ENCODE measurements around the gene C17orf75.

DNA sequence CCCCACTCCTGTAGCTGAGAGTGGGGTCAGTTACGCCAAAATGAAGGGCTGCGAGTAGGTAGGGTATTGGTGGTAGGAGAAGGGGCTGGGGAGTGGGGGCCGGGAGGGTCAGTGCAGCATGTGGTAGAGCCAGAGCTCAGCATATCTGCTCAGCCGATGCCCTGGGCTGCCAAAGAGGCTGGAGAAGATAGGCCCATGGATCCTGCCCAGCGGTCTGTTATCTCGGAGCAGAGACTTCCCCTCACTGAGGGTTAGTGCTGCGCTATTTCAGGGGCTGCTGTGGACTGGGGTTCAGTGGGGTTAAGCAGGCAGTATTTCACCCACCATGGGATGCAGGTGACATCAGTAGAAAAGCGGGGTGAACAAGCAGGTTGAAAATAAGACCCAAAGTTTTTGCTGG, 56.7 kb downstream of the C17orf75 start:
- TF ChIP-seq, protein P1, sequence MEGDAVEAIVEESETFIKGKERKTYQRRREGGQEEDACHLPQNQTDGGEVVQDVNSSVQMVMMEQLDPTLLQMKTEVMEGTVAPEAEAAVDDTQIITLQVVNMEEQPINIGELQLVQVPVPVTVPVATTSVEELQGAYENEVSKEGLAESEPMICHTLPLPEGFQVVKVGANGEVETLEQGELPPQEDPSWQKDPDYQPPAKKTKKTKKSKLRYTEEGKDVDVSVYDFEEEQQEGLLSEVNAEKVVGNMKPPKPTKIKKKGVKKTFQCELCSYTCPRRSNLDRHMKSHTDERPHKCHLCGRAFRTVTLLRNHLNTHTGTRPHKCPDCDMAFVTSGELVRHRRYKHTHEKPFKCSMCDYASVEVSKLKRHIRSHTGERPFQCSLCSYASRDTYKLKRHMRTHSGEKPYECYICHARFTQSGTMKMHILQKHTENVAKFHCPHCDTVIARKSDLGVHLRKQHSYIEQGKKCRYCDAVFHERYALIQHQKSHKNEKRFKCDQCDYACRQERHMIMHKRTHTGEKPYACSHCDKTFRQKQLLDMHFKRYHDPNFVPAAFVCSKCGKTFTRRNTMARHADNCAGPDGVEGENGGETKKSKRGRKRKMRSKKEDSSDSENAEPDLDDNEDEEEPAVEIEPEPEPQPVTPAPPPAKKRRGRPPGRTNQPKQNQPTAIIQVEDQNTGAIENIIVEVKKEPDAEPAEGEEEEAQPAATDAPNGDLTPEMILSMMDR (IDR thresholded peaks at IDR 0.05), result no peak
- no peak for TF ChIP-seq EZH2 (IDR thresholded peaks at IDR 0.05; ENCODE audit: borderline replicate concordance, insufficient read depth, low read depth, low read length, poor library complexity, severe bottlenecking)
